ENCODE data around the gene RASAL1.

- no peak for TF ChIP-seq CREM (CRISPR knock-in tag; IDR thresholded peaks at IDR 0.05)
- no peak for TF ChIP-seq AFF4 (CRISPR knock-in tag; IDR thresholded peaks at IDR 0.05; ENCODE audit: borderline replicate concordance)
- TF ChIP-seq CTCF (IDR thresholded peaks at IDR 0.05) = no peak
- TF ChIP-seq ZBTB21 (CRISPR knock-in tag; IDR thresholded peaks at IDR 0.05; ENCODE audit: borderline replicate concordance) = no peak
- TF ChIP-seq ATF3 (CRISPR knock-in tag; conservative IDR thresholded peaks at IDR 0.05) = no peak
- TF ChIP-seq TP53 (CRISPR knock-in tag; IDR thresholded peaks at IDR 0.05) = no peak
- TF ChIP-seq ATF2 (CRISPR knock-in tag; IDR thresholded peaks at IDR 0.05; ENCODE audit: borderline replicate concordance, low read depth) = no peak
- no peak for TF ChIP-seq USF1 (CRISPR knock-in tag; IDR thresholded peaks at IDR 0.05)
- no peak for TF ChIP-seq NFE2L1 (CRISPR knock-in tag; IDR thresholded peaks at IDR 0.05)
- TF ChIP-seq PRDM15 (CRISPR knock-in tag; IDR thresholded peaks at IDR 0.05) = no peak
- no peak for TF ChIP-seq E2F4 (CRISPR knock-in tag; IDR thresholded peaks at IDR 0.05; ENCODE audit: borderline replicate concordance, low read depth)
- no peak for TF ChIP-seq ZNF512 (CRISPR knock-in tag; IDR thresholded peaks at IDR 0.05; ENCODE audit: borderline replicate concordance)
Observed at GRCh38 chr12:113151655-113152054, 16.1 kb upstream of the RASAL1 start.
